Measurements from ENCODE around the gene KRT6B.

- no peak for TF ChIP-seq CTCF (IDR thresholded peaks at IDR 0.05)
- TF ChIP-seq POLR2A (IDR thresholded peaks at IDR 0.05): no peak
- TF ChIP-seq EP300 (IDR thresholded peaks at IDR 0.05): no peak
These were observed 35.2 kb downstream of the KRT6B start for GRCh38 chr12:52416795-52417194.
